KMS-11 (cell line): ENCODE measurements around the gene SYT1.

Source experiments
- H2AFZ ChIP-seq: fragments of 200-600 bp; sonication (generic); 2 replicates; pipeline ENCODE4 v1.6.1; 2016; ENCODE audit warnings: antibody characterized with exemption, mixed run types, low read depth
- H3K27ac ChIP-seq: fragments of 200-600 bp; sonication (generic); 2 replicates; pipeline ENCODE4 v1.6.1; 2016; ENCODE audit warnings: mild to moderate bottlenecking, mixed run types
- H3K27me3 ChIP-seq: fragments of 200-600 bp; sonication (generic); 2 replicates; pipeline ENCODE4 v1.6.1; 2017; ENCODE audit warnings: mild to moderate bottlenecking, low read depth, mixed run types, moderate library complexity; ENCODE audit not compliant: insufficient read depth
- H3K36me3 ChIP-seq: fragments of 200-600 bp; sonication (generic); 2 replicates; pipeline ENCODE4 v1.6.1; 2017; ENCODE audit warnings: mild to moderate bottlenecking, mixed run types; ENCODE audit not compliant: insufficient read depth
- H3K4me1 ChIP-seq: fragments of 200-600 bp; sonication (generic); 2 replicates; pipeline ENCODE4 v1.6.1; 2016; ENCODE audit warnings: mild to moderate bottlenecking, low read depth, mixed run types; ENCODE audit not compliant: poor library complexity, severe bottlenecking
- H3K4me2 ChIP-seq: fragments of 200-600 bp; sonication (generic); 2 replicates; pipeline ENCODE4 v1.7.0; 2016; ENCODE audit warnings: mild to moderate bottlenecking, mixed run types
- H3K4me3 ChIP-seq: fragments of 200-600 bp; sonication (generic); IDR thresholded peaks from 2 replicates; pipeline ENCODE4 v1.6.1; 2017; ENCODE audit warnings: low read depth, low read length, mixed read lengths; ENCODE audit not compliant: insufficient read depth
- H3K79me2 ChIP-seq: fragments of 200-600 bp; sonication (generic); 2 replicates; pipeline ENCODE4 v1.6.1; 2016; ENCODE audit warnings: low read depth, mixed run types; ENCODE audit not compliant: insufficient read depth
- H3K9ac ChIP-seq: fragments of 200-600 bp; sonication (generic); 2 replicates; pipeline ENCODE4 v1.6.1; 2016; ENCODE audit warnings: mild to moderate bottlenecking, mixed run types
- H4K20me1 ChIP-seq: fragments of 200-600 bp; sonication (generic); 2 replicates; pipeline ENCODE4 v1.6.1; 2016; ENCODE audit warnings: mild to moderate bottlenecking, mixed run types; ENCODE audit not compliant: insufficient read depth
- CTCF ChIP-seq: fragments of 200-600 bp; sonication (generic); conservative IDR thresholded peaks from 2 replicates; pipeline ENCODE4 v1.6.1; 2017; ENCODE audit warnings: low read depth, mild to moderate bottlenecking, antibody characterized with exemption, low read length, moderate library complexity, mixed read lengths

Gene SYT1

DNA sequence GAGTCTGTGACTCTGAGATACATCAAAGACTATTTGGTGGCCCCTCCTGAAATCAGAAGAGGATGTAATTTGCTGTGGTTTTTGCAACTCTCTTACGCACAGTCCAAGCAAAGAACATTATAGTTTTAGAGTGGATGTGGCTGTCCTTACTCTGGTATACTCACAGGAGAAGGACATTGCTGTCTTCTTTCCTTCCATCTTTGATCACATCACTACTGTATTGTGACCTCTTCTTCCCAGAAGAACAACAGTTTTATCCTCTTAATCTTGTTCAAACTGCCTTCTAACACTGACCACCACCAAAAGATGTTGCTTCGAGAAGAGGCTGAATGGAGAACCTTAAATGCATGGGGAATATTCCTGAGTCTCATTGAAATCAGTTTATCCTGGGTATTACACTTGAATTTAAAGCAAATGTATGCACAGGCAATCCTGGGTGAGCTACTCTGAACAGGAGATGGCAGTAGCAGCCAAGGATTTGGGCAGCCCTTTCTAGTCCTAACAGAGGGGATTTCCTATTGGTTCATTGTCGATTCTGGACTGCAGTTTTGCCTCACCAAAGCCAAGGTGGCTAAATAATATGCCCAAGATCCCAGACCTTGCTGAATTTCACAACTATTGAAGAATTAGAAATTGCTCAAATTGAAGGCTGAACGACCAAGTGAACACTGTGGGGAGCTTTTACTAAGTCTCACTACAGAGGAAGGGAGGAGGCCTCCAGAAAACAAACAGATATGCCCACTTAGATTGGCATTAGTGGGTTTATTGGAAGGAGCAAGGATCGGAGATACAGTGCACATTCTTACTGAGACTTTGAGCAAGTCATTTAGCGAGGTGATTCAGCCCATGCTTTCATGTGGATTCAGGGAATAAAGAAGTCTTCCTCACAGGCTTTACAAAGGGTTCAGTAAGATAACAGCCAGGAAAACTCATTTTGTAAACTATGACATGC lies 543.4 kb downstream of the SYT1 start:
- H3K9ac ChIP-seq: no peak overlapping the region

GRCh38 chr12:79408689-79409088 lies 544.1 kb downstream of the SYT1 start:
- Histone ChIP-seq H3K4me1 (peaks cover 9% of the 10 kb centered on the region), H3K4me3 (no peak overlapping the region), H4K20me1 (no peaks in the 10 kb centered on the region), H3K27me3 (no peaks in the 10 kb centered on the region), H3K36me3 (no peaks in the 10 kb centered on the region), H3K9ac (no peak overlapping the region), H3K4me2 (no peak overlapping the region), H3K27ac (no peak overlapping the region), H3K79me2 (no peaks in the 10 kb centered on the region), H2AFZ (no peak overlapping the region)
- TF ChIP-seq CTCF: no peak

More for the DNA sequence above, 543.4 kb downstream of the SYT1 start:
- Histone ChIP-seq H3K27ac (no peak overlapping the region), H3K4me1 (peaks cover 9% of the 10 kb centered on the region), H3K27me3 (no peaks in the 10 kb centered on the region), H2AFZ (peak overlapping the region; percentile 34; the same call in 1 of the 2 replicates), H4K20me1 (no peaks in the 10 kb centered on the region), H3K4me3 (no peak overlapping the region), H3K36me3 (no peaks in the 10 kb centered on the region), H3K4me2 (peak overlapping the region; percentile 11; the same call in 1 of the 2 replicates), H3K79me2 (no peaks in the 10 kb centered on the region)
- peak; percentile 80 for TF ChIP-seq CTCF

DNA sequence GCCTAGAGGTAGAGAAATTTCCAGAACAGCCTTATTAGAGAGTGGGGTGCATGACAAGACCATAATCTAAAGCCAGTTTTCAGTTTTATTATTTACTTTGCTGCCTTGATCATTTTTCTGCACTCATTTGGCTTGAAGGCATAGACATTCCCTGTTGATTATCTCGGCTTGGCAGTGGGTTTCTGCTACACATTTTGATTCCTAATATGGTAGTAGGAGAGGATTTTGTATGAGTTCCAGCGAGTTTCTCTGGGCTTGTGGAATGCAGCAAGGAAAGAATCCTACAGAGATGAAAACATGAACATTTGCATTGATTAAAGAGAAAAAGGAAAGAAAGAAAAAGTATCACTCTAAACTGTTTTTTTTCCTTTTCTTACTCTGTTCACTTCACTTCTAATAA lies 545.0 kb downstream of the SYT1 start:
- H3K36me3 ChIP-seq: no peaks in the 10 kb centered on the region
- no peak overlapping the region for H3K9ac ChIP-seq
- no peak overlapping the region for H3K27ac ChIP-seq
- no peak overlapping the region for H2AFZ ChIP-seq
- no peaks in the 10 kb centered on the region for H3K79me2 ChIP-seq
- TF ChIP-seq CTCF: no peak
- H3K4me2 ChIP-seq: no peak overlapping the region
- no peaks in the 10 kb centered on the region for H4K20me1 ChIP-seq
- H3K4me3 ChIP-seq: no peak overlapping the region
- H3K4me1 ChIP-seq: peaks cover 9% of the 10 kb centered on the region
- no peaks in the 10 kb centered on the region for H3K27me3 ChIP-seq

GRCh38 chr12:79411791-79412190 lies 547.2 kb downstream of the SYT1 start:
- no peak for TF ChIP-seq CTCF
- Histone ChIP-seq H3K9ac (no peak overlapping the region), H3K4me1 (peaks cover 23% of the 10 kb centered on the region), H3K79me2 (no peaks in the 10 kb centered on the region), H3K4me3 (no peak overlapping the region), H4K20me1 (no peaks in the 10 kb centered on the region), H3K27me3 (no peaks in the 10 kb centered on the region), H2AFZ (no peak overlapping the region), H3K36me3 (no peaks in the 10 kb centered on the region), H3K4me2 (no peak overlapping the region), H3K27ac (no peak overlapping the region)
